ENCODE results near the gene PLXNB3. TPM values are rescaled to one million over a fixed set of nuclear protein-coding genes. Genes with fewer than 3 reads are reported as not detected.

PLXNB3 gene
- total RNA-seq (1 to 10 TPM; 4.0 to 9.0 (median 5.2) TPM), polyA plus RNA-seq (10 to 100 TPM; 22.9 to 28.6 TPM)

GRCh38 chrX:153763989-153764755 lies at the start of gene PLXNB3:
TSS of gene PLXNB3 (plus strand) at chrX:153764249. CDS start at chrX:153765536, 1,287 bp downstream.
- intact Hi-C loops (cut with DNase I): loop anchor here in 1 of 3 donors (10.0 kb wide), 1 partner anchor 191 kb away; no protein-coding TSS in a partner anchor
- ATAC-seq: peak; percentile 88 to 95 (median 91)
- peak within 1 kb of the TSS in 3 of 4 donors; percentile 12 to 53 (median 34) for H3K27ac ChIP-seq
- peak within 1 kb of the TSS in 1 of 4 donors; percentile 8 for H3K4me3 ChIP-seq
- no peaks in the 10 kb centered on the region for H3K4me1 ChIP-seq
- H3K27me3 ChIP-seq: peaks cover 0 to 3% (median 0%) of the 10 kb centered on the region in 4 donors
- DNase-seq: peak; percentile 67 to 96 (median 86)
- no peaks in the 10 kb centered on the region for H3K36me3 ChIP-seq
- WGBS, 2 donors: 15 to 30% methylated on average over 26 of the region's 26 CpGs
- H3K9me3 ChIP-seq: no peaks in the 10 kb centered on the region
- FAIRE-seq: no peak
- TF ChIP-seq CTCF (IDR thresholded peaks at IDR 0.05): peak; percentile 82 to 93 (median 88)

DNA sequence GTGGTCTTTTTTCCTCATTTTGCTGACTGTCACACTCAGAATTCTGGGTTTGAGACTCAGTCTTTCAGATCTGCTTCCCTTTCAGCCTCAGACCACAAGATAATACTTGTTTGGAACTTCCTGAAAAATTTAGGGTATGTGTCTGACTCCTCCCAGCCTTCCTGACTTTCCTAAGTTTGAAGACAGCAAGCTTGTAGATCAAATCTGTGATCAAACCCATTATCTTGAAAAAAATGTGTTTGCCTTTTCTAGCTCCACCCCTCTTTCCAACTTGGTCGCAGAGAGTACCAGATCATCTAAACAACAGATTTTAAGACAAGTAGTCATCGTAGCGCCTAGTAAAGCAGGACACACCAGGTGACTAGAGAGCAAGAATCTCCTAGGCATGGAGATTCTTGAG lies 49.8 kb upstream of the PLXNB3 start:
- H3K4me1 ChIP-seq: peaks cover 0 to 5% (median 0%) of the 10 kb centered on the region in 3 donors
- H3K4me3 ChIP-seq: no peak overlapping the region
- no peak for FAIRE-seq
- no peak for TF ChIP-seq CTCF (IDR thresholded peaks at IDR 0.05)
- ATAC-seq: peak in 1 of 4 donors; percentile 18
- peaks cover 0 to 9% (median 9%) of the 10 kb centered on the region in 3 donors for H3K36me3 ChIP-seq
- DNase-seq: no peak
- no peak overlapping the region for H3K27ac ChIP-seq
- no peaks in the 10 kb centered on the region for H3K27me3 ChIP-seq
- H3K9me3 ChIP-seq: no peaks in the 10 kb centered on the region
- intact Hi-C loops (cut with DNase I): no loop called here
- WGBS, 2 donors: 69 to 76% methylated on average over 3 of the region's 3 CpGs

DNA sequence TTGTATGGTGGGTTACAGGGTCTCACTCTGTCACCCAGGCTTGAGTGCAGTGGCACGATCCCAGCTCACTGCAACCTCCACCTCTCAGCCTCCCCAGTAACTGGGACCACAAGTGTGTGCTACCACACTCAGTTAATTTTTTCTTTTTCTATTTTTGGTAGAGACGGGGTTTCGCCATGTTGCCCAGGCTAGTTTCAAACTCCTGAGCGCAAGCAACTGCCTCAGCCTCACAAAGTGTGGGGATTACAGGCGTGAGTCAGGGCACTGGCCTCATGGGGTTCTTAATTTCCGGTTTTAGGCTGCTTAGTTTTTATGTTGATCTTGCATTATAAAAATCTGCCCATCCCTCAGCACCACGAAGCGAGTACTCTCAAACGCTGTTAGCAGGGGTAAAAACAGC lies 46.6 kb upstream of the PLXNB3 start:
- Histone ChIP-seq H3K27ac (no peak overlapping the region), H3K36me3 (peaks cover 0 to 9% (median 9%) of the 10 kb centered on the region in 3 donors), H3K4me1 (peaks cover 0 to 17% (median 1%) of the 10 kb centered on the region in 3 donors), H3K27me3 (no peaks in the 10 kb centered on the region), H3K4me3 (no peak overlapping the region), H3K9me3 (no peaks in the 10 kb centered on the region)
- 86 to 90% methylated on average over 9 of the region's 9 CpGs for WGBS, 2 donors
- TF ChIP-seq CTCF (IDR thresholded peaks at IDR 0.05): no peak
- ATAC-seq: no peak
- DNase-seq: no peak
- FAIRE-seq: no peak
- intact Hi-C loops (cut with DNase I): no loop called here

- H3K4me1 ChIP-seq: peaks cover 0 to 17% (median 7%) of the 10 kb centered on the region in 3 donors
- no peak for FAIRE-seq
- H3K9me3 ChIP-seq: no peaks in the 10 kb centered on the region
- WGBS, 2 donors: 40 to 43% methylated on average over 2 of the region's 2 CpGs
- peak overlapping the region in 2 of 4 donors; percentile 19 to 39 for H3K27ac ChIP-seq
- no peak for TF ChIP-seq CTCF (IDR thresholded peaks at IDR 0.05)
- no peaks in the 10 kb centered on the region for H3K27me3 ChIP-seq
- no peak overlapping the region for H3K4me3 ChIP-seq
- peak in 4 of 6 donors; percentile 44 to 56 (median 52) for DNase-seq
- intact Hi-C loops (cut with DNase I): no loop called here
- ATAC-seq: peak; percentile 38 to 58 (median 48)
- H3K36me3 ChIP-seq: peaks cover 0 to 9% (median 9%) of the 10 kb centered on the region in 3 donors
These were observed 44.8 kb upstream of the PLXNB3 start for GRCh38 chrX:153719238-153719637.
